Kidney epithelial cell (primary cell): ENCODE data around the gene ABLIM3. TPM values are rescaled to one million over a fixed set of nuclear protein-coding genes. Genes with fewer than 3 reads are reported as not detected.

Experiments
- DNase-seq: peaks from one replicate; pipeline ENCODE4 v3.0.0-alpha.2; 2010; ENCODE audit warnings: low read depth
- H3K27me3 ChIP-seq: 2 replicates; pipeline ENCODE4 v1.6.0; 2011; ENCODE audit warnings: low read length; ENCODE audit not compliant: control insufficient read depth, insufficient read depth
- H3K36me3 ChIP-seq: 2 replicates; pipeline ENCODE4 v1.5.1; 2011; ENCODE audit warnings: low read length; ENCODE audit not compliant: control insufficient read depth, insufficient read depth
- H3K4me3 ChIP-seq: 2 replicates; pipeline ENCODE4 v1.5.1; 2011; ENCODE audit warnings: low read depth, mild to moderate bottlenecking, control low read depth, low read length
- CTCF ChIP-seq: IDR thresholded peaks from 2 replicates; pipeline ENCODE4 v1.5.1; 2011; ENCODE audit warnings: mild to moderate bottlenecking, moderate library complexity, low read length, control low read depth, inconsistent platforms; ENCODE audit not compliant: insufficient read depth, poor library complexity, severe bottlenecking
- total RNA-seq: library from RNA; depleted of rRNA; stranded (reverse); fragments of >200 nt; gene quantifications from 2 replicates; pipeline ENCODE4 v1.2.3, GENCODE V29; 2015

ABLIM3 gene
- total RNA-seq, 1 donor from 2014 or later: 35.2 TPM

- no peaks in the 10 kb centered on the region for H3K36me3 ChIP-seq
- TF ChIP-seq CTCF: no peak
- H3K27me3 ChIP-seq: no peaks in the 10 kb centered on the region
- no peak overlapping the region for H3K4me3 ChIP-seq
- no peak for DNase-seq
Observed at GRCh38 chr5:149298842-149299404, 157.6 kb downstream of the ABLIM3 start.

- no peaks in the 10 kb centered on the region for H3K27me3 ChIP-seq
- DNase-seq: no peak
- H3K36me3 ChIP-seq: no peaks in the 10 kb centered on the region
- no peak for TF ChIP-seq CTCF
- H3K4me3 ChIP-seq: no peak overlapping the region
Observed at GRCh38 chr5:149299451-149300054, 158.3 kb downstream of the ABLIM3 start.

- no peaks in the 10 kb centered on the region for H3K27me3 ChIP-seq
- H3K36me3 ChIP-seq: no peaks in the 10 kb centered on the region
- DNase-seq: no peak
- no peak for TF ChIP-seq CTCF
- H3K4me3 ChIP-seq: no peak overlapping the region
Observed at GRCh38 chr5:149300441-149300840, 159.1 kb downstream of the ABLIM3 start.

GRCh38 chr5:149301049-149301743 is 159.9 kb downstream of the ABLIM3 start:
- DNase-seq: no peak
- Histone ChIP-seq H3K27me3 (no peaks in the 10 kb centered on the region), H3K36me3 (no peaks in the 10 kb centered on the region), H3K4me3 (no peak overlapping the region)
- TF ChIP-seq CTCF: no peak

GRCh38 chr5:149301744-149302380 is 160.6 kb downstream of the ABLIM3 start:
- H3K27me3 ChIP-seq: no peaks in the 10 kb centered on the region
- H3K4me3 ChIP-seq: no peak overlapping the region
- DNase-seq: no peak
- no peaks in the 10 kb centered on the region for H3K36me3 ChIP-seq
- TF ChIP-seq CTCF: no peak
